HepG2 (cell line): ENCODE results near the gene ZNF274. TPM values are rescaled to one million over a fixed set of nuclear protein-coding genes. Genes with fewer than 3 reads are reported as not detected.
A peak's percentile ranks its signal among the peaks of the same experiment; 100 is the strongest.

ENCODE experiments used
- AHDC1 ChIP-seq: sonication (generic); formaldehyde crosslinking; IDR thresholded peaks from 2 replicates; pipeline ENCODE4 v1.5.1; 2020; ENCODE audit warnings: mild to moderate bottlenecking, missing genetic modification reagents, borderline replicate concordance
- CEBPG ChIP-seq: IDR thresholded peaks from 2 replicates; pipeline ENCODE4 v1.6.1; 2016
- CHCHD3 ChIP-seq: sonication (generic); formaldehyde crosslinking; IDR thresholded peaks from 2 replicates; pipeline ENCODE4 v1.8.0; 2022; ENCODE audit warnings: mild to moderate bottlenecking, missing genetic modification reagents, moderate library complexity
- FOSL1 ChIP-seq: sonication (generic); formaldehyde crosslinking; IDR thresholded peaks from 2 replicates; pipeline ENCODE4 v1.9.0; 2021; ENCODE audit warnings: missing genetic modification reagents, borderline replicate concordance
- GLI4 ChIP-seq: sonication (generic); formaldehyde crosslinking; IDR thresholded peaks from 2 replicates; pipeline ENCODE4 v1.5.1; 2020; ENCODE audit warnings: missing genetic modification reagents, mild to moderate bottlenecking, moderate library complexity, borderline replicate concordance
- KLF16 ChIP-seq, 2 experiments: sonication (generic) in 1 of 2; formaldehyde crosslinking in 1 of 2; IDR thresholded peaks; 2 replicates each; pipeline versions ENCODE4 v1.6.1 to v1.8.0; 2016 to 2023; ENCODE audit warnings: missing genetic modification reagents in 2 of 2, missing compliant biosample characterization in 1 of 2
- KMT2B ChIP-seq: IDR thresholded peaks from 2 replicates; pipeline ENCODE4 v1.6.1; 2016; ENCODE audit warnings: missing genetic modification reagents, missing compliant biosample characterization
- MLLT10 ChIP-seq: sonication (generic); formaldehyde crosslinking; IDR thresholded peaks from 2 replicates; pipeline ENCODE4 v1.4.0; 2020; ENCODE audit warnings: missing genetic modification reagents
- MXI1 ChIP-seq: IDR thresholded peaks from 3 replicates; pipeline ENCODE4 v1.6.1; 2012; ENCODE audit warnings: low read depth, low read length, inconsistent platforms, borderline replicate concordance
- SOX13 ChIP-seq, 3 experiments: fragments of 450-650 bp in 1 of 3; sonication (generic) in 1 of 3; formaldehyde crosslinking in 1 of 3; IDR thresholded peaks in 2 of 3; conservative IDR thresholded peaks in 1 of 3; 2 replicates each; pipeline versions ENCODE4 v1.5.0 to v1.6.1; 2016 to 2020; ENCODE audit warnings: antibody characterized with exemption in 1 of 3, mild to moderate bottlenecking in 1 of 3, missing compliant biosample characterization in 1 of 3, missing genetic modification reagents in 1 of 3, moderate library complexity in 1 of 3
- THAP11 ChIP-seq: IDR thresholded peaks from 2 replicates; pipeline ENCODE4 v1.6.1; 2016; ENCODE audit warnings: missing biosample characterization, missing genetic modification reagents
- ZBTB49 ChIP-seq: sonication (generic); formaldehyde crosslinking; IDR thresholded peaks from 2 replicates; pipeline ENCODE4 v1.4.0; 2020; ENCODE audit warnings: missing genetic modification reagents, borderline replicate concordance
- ZNF143 ChIP-seq: sonication (generic); formaldehyde crosslinking; IDR thresholded peaks from 2 replicates; pipeline ENCODE4 v1.4.0; 2020; ENCODE audit warnings: missing genetic modification reagents
- ZNF577 ChIP-seq: sonication (generic); formaldehyde crosslinking; IDR thresholded peaks from 2 replicates; pipeline ENCODE4 v1.4.0; 2020; ENCODE audit warnings: mild to moderate bottlenecking, low read depth, missing genetic modification reagents, borderline replicate concordance
- ZNF737 ChIP-seq: sonication (generic); formaldehyde crosslinking; IDR thresholded peaks from 2 replicates; pipeline ENCODE4 v1.5.0; 2020; ENCODE audit warnings: missing genetic modification reagents, mild to moderate bottlenecking, borderline replicate concordance
- ZNF776 ChIP-seq: sonication (generic); formaldehyde crosslinking; IDR thresholded peaks from 2 replicates; pipeline ENCODE4 v1.4.0; 2020; ENCODE audit warnings: mild to moderate bottlenecking, missing genetic modification reagents
- polyA plus RNA-seq, 8 experiments: library from polyadenylated mRNA; depleted of rRNA in 3 of 8; stranded (reverse) in 7 of 8; unstranded in 1 of 8; fragments of >200 nt; fragmentation: Illumina TruSeq in 4 of 8; extraction: Trizol in 4 of 8; gene quantifications; 2 replicates each; pipeline versions ENCODE4 v1.2.1 to v1.2.3, GENCODE V29; 2011 to 2016; ENCODE audit warnings: low read depth in 4 of 8, missing spikeins in 1 of 8, mixed read lengths in 1 of 8; ENCODE audit not compliant: insufficient read depth in 1 of 8
- total RNA-seq, 5 experiments: library from RNA; depleted of rRNA; stranded (reverse); fragments of >200 nt; fragmentation: Illumina TruSeq; extraction: Trizol; gene quantifications; 2 replicates each; pipeline ENCODE4 v1.2.3, GENCODE V29; 2016; ENCODE audit warnings: low read depth in 1 of 5
- TF ChIP-seq, protein P1 (sequence below): IDR thresholded peaks from 2 replicates; pipeline ENCODE4 v1.6.1; 2016

Gene ZNF274
- total and polyA plus RNA-seq, 2 of the 13 experiments (the other 11 are each of a cell fraction or from before 2014, with no cell fraction given) = 16.1 to 23.0 TPM

DNA sequence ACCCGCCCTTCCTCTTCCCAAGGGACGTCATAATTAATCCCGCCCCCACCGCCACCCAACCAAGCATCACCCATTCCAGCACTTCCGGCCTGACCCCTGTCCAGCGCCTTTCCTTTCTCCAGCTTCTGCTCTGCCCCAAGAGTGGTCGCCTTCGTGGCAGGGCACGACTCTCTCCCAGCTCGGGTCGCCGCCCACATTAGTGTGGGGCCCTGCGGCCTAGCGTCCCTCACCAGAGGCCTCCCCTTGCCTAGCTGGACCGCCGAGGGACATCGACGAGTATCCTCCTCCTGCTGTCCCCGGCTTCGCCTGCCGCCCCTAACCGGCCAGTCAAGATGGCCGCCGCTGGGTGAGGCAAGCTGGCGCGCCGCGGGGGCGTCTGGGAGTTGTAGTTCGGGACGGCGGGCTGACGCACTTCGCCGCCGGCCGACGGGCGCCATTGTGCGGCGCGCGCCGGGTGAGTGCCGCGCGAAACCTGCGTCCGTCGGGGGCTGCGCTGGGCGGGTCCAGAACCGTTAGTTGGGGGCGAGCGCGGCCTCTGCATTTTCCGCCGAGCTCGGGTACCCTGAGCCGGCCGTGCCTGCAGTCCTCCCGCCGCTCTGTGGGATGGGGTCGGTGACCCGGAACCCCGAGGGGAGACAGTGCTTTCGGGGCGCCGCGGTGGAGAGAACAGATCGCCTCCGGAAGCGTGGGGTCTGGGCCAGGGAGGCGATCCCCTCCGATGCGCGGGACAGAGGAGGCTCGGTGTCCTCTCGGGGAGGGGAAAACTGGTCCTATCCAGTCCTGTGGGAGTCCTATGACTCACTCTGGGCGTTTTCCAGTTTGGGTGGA lies at the start of gene ZNF274 (continued):
- TF ChIP-seq AHDC1 (CRISPR knock-in tag) = peak; percentile 70; the same call in 1 of the 2 replicates
- TF ChIP-seq CHCHD3 (CRISPR knock-in tag) = no peak
- TF ChIP-seq MXI1 = peak; percentile 79; the same call in 1 of the 3 replicates
- TF ChIP-seq ZNF143 (CRISPR knock-in tag) = peak; percentile 97
- TF ChIP-seq KMT2B (CRISPR knock-in tag) = peak; percentile 65
- TF ChIP-seq GLI4 = peak; percentile 65; the same call in 1 of the 2 replicates
- TF ChIP-seq ZNF776 (CRISPR knock-in tag) = peak; percentile 97
- peak; percentile 30; the same call in 1 of the 2 replicates for TF ChIP-seq FOSL1 (CRISPR knock-in tag)
- TF ChIP-seq, protein P1, sequence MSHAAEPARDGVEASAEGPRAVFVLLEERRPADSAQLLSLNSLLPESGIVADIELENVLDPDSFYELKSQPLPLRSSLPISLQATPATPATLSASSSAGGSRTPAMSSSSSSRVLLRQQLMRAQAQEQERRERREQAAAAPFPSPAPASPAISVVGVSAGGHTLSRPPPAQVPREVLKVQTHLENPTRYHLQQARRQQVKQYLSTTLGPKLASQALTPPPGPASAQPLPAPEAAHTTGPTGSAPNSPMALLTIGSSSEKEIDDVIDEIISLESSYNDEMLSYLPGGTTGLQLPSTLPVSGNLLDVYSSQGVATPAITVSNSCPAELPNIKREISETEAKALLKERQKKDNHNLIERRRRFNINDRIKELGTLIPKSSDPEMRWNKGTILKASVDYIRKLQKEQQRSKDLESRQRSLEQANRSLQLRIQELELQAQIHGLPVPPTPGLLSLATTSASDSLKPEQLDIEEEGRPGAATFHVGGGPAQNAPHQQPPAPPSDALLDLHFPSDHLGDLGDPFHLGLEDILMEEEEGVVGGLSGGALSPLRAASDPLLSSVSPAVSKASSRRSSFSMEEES = no peak
- TF ChIP-seq CEBPG (CRISPR knock-in tag) = peak; percentile 88
- no peak for TF ChIP-seq SOX13 (IDR thresholded peaks at IDR 0.05)
- TF ChIP-seq SOX13 (CRISPR knock-in tag; conservative IDR thresholded peaks at IDR 0.05 in 1 of 2, IDR thresholded peaks at IDR 0.05 in 1 of 2) = no peak
- TF ChIP-seq ZBTB49 = no peak
- no peak for TF ChIP-seq MLLT10 (CRISPR knock-in tag)
- no peak for TF ChIP-seq ZNF737 (CRISPR knock-in tag)
- TF ChIP-seq THAP11 = peak; percentile 98
- peak in 1 of 2 experiments; percentile 86; a peak in 2 of 4 replicates for TF ChIP-seq KLF16 (CRISPR knock-in tag; IDR thresholded peaks at IDR 0.05)
- no peak for TF ChIP-seq ZNF577 (CRISPR knock-in tag)
